Trophoblast cell (in vitro differentiated cells and primary cell): Measurements from ENCODE around the gene SEMA5A.
"Not testable (repeated sequence)": the region's sequence is repeated elsewhere in the genome, so short reads cannot be mapped to it uniquely, and the experiment has no call there.

Experiments used
- DNase-seq, 2 donors: peaks; one replicate each; pipeline ENCODE4 v3.0.0-alpha.2; 2016
- H2AFZ ChIP-seq: 2 replicates; pipeline ENCODE4 v1.6.1; 2013; ENCODE audit warnings: low read length, moderate library complexity, mild to moderate bottlenecking; ENCODE audit not compliant: insufficient read depth, poor library complexity
- H2AK5ac ChIP-seq: 2 replicates; pipeline ENCODE4 v1.6.1; 2013; ENCODE audit warnings: mild to moderate bottlenecking, low read length
- H2BK120ac ChIP-seq: 2 replicates; pipeline ENCODE4 v1.6.1; 2013; ENCODE audit warnings: low read length, mild to moderate bottlenecking, moderate library complexity; ENCODE audit not compliant: insufficient read depth, poor library complexity
- H2BK12ac ChIP-seq: 2 replicates; pipeline ENCODE4 v1.6.1; 2013; ENCODE audit warnings: mild to moderate bottlenecking, low read length, moderate library complexity
- H2BK5ac ChIP-seq: 2 replicates; pipeline ENCODE4 v1.6.1; 2013; ENCODE audit warnings: low read length, low read depth, moderate library complexity, mild to moderate bottlenecking; ENCODE audit not compliant: poor library complexity
- H3K14ac ChIP-seq: 2 replicates; pipeline ENCODE4 v1.6.1; 2013; ENCODE audit warnings: mild to moderate bottlenecking, low read length
- H3K18ac ChIP-seq: 2 replicates; pipeline ENCODE4 v1.6.1; 2013; ENCODE audit warnings: mild to moderate bottlenecking, low read length
- H3K23ac ChIP-seq: 2 replicates; pipeline ENCODE4 v1.6.1; 2013; ENCODE audit warnings: low read length
- H3K27ac ChIP-seq: 2 replicates; pipeline ENCODE4 v1.5.1; 2013; ENCODE audit warnings: low read depth, mild to moderate bottlenecking, inconsistent platforms, low read length, moderate library complexity
- H3K27me3 ChIP-seq: 2 replicates; pipeline ENCODE4 v1.6.1; 2013; ENCODE audit warnings: inconsistent platforms, mild to moderate bottlenecking, low read length, moderate library complexity; ENCODE audit not compliant: insufficient read depth
- H3K36me3 ChIP-seq, 2 experiments: 1 replicate in 1 of 2; 2 replicates in 1 of 2; pipeline ENCODE4 v1.6.1; 2013; ENCODE audit warnings: low read length in 2 of 2, mild to moderate bottlenecking in 2 of 2, moderate library complexity in 1 of 2; ENCODE audit not compliant: insufficient read depth in 2 of 2, control insufficient read depth in 1 of 2
- H3K4ac ChIP-seq: 2 replicates; pipeline ENCODE4 v1.6.1; 2013; ENCODE audit warnings: low read depth, mild to moderate bottlenecking, low read length, moderate library complexity
- H3K4me1 ChIP-seq, 2 experiments: 1 replicate in 1 of 2; 2 replicates in 1 of 2; pipeline ENCODE4 v1.6.1; 2013; ENCODE audit warnings: low read length in 2 of 2, mild to moderate bottlenecking in 2 of 2, moderate library complexity in 1 of 2; ENCODE audit not compliant: insufficient read depth in 2 of 2, control insufficient read depth in 1 of 2
- H3K4me2 ChIP-seq: 2 replicates; pipeline ENCODE4 v1.6.1; 2013; ENCODE audit warnings: inconsistent platforms, mild to moderate bottlenecking, low read length, moderate library complexity
- H3K4me3 ChIP-seq: 2 replicates; pipeline ENCODE4 v1.5.1; 2013; ENCODE audit warnings: mild to moderate bottlenecking, low read depth, low read length, inconsistent platforms
- H3K79me1 ChIP-seq: one replicate; pipeline ENCODE4 v1.6.1; 2013; ENCODE audit warnings: low read length
- H3K79me2 ChIP-seq: 2 replicates; pipeline ENCODE4 v1.6.1; 2013; ENCODE audit warnings: low read length, mild to moderate bottlenecking; ENCODE audit not compliant: control insufficient read depth, insufficient read depth, poor library complexity
- H3K9ac ChIP-seq: 2 replicates; pipeline ENCODE4 v1.6.1; 2013; ENCODE audit warnings: mild to moderate bottlenecking, low read length
- H3K9me3 ChIP-seq: 2 replicates; pipeline ENCODE4 v1.6.1; 2013; ENCODE audit warnings: low read depth, mild to moderate bottlenecking, control low read depth, inconsistent platforms, low read length; ENCODE audit not compliant: insufficient read depth
- H4K12ac ChIP-seq: 2 replicates; pipeline ENCODE4 v1.6.1; 2013; ENCODE audit warnings: low read depth, mild to moderate bottlenecking, low read length, moderate library complexity
- H4K8ac ChIP-seq: 2 replicates; pipeline ENCODE4 v1.6.1; 2013; ENCODE audit warnings: low read depth, mild to moderate bottlenecking, low read length, moderate library complexity
- H4K91ac ChIP-seq: one replicate; pipeline ENCODE4 v1.6.1; 2013; ENCODE audit warnings: low read depth, mild to moderate bottlenecking, low read length, moderate library complexity
- WGBS: extraction: QIAGEN DNeasy Blood & Tissue Kit; methylation state at CpG from one replicate; pipeline ENCODE4 v1.1.7; 2013; ENCODE audit warnings: missing lambda C conversion rate; ENCODE audit not compliant: insufficient read length, insufficient coverage; ENCODE audit errors: extremely low coverage; 5-methylcytosine and 5-hydroxymethylcytosine counted together

SEMA5A gene

GRCh38 chr5:9358961-9359685 lies 186.8 kb downstream of the SEMA5A start:
- H2BK12ac ChIP-seq: no peak overlapping the region
- H4K8ac ChIP-seq: no peak overlapping the region
- no peak overlapping the region for H3K14ac ChIP-seq
- peaks cover 2% of the 10 kb centered on the region for H3K79me2 ChIP-seq
- H3K18ac ChIP-seq: no peak overlapping the region
- WGBS: no CpG with 5 or more reads among the region's 2 CpGs
- no peak overlapping the region for H2BK120ac ChIP-seq
- H3K23ac ChIP-seq: no peak overlapping the region
- H3K79me1 ChIP-seq: peaks cover 4% of the 10 kb centered on the region
- H3K9ac ChIP-seq: no peak overlapping the region
- H3K4me2 ChIP-seq: peak overlapping the region; percentile 26
- H3K27me3 ChIP-seq: no peaks in the 10 kb centered on the region
- H4K91ac ChIP-seq: no peak overlapping the region
- peak overlapping the region; percentile 6 for H2BK5ac ChIP-seq
- H3K36me3 ChIP-seq: peaks cover 0 to 3% of the 10 kb centered on the region in 2 experiments
- H3K4ac ChIP-seq: no peak overlapping the region
- no peak overlapping the region for H2AK5ac ChIP-seq
- H3K4me3 ChIP-seq: no peak overlapping the region
- no peak overlapping the region for H4K12ac ChIP-seq
- peaks cover 15 to 29% of the 10 kb centered on the region in 2 experiments for H3K4me1 ChIP-seq
- DNase-seq: peak in 1 of 2 donors; percentile 86
- no peaks in the 10 kb centered on the region for H3K9me3 ChIP-seq
- H2AFZ ChIP-seq: no peak overlapping the region
- peak overlapping the region; percentile 85 for H3K27ac ChIP-seq

DNA sequence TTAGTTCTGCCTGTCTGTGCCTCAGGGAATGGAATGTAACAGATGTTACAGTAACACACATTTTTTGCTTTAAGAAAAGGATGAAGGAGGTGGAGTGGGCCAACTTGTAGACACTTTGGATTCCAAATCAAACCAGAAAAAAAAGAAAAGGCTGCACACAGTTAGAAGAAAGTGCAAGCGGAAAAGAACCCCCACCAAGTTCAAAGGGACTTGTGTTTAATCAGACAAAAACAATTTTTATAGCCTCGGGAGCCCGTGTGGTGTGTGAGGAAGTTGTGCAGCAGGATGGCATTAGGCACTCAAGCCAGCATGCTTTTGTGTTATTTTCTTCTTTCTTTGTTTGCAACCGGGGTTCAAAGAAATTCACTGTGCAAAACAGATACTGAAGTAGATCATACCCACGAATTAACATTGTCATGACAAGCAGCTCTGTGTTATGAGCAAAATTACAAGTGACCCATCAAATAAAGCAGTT lies 189.5 kb downstream of the SEMA5A start:
- Histone ChIP-seq H3K27ac (no peak overlapping the region), H3K9me3 (no peaks in the 10 kb centered on the region), H4K12ac (no peak overlapping the region), H3K14ac (no peak overlapping the region), H2BK12ac (no peak overlapping the region), H3K27me3 (no peaks in the 10 kb centered on the region), H4K91ac (no peak overlapping the region), H4K8ac (no peak overlapping the region), H3K4me3 (no peak overlapping the region), H3K4me1 (peaks cover 15 to 31% of the 10 kb centered on the region in 2 experiments), H3K36me3 (peaks cover 0 to 6% of the 10 kb centered on the region in 2 experiments), H2BK120ac (no peak overlapping the region), H3K18ac (peak overlapping the region; percentile 29), H2BK5ac (no peak overlapping the region), H3K79me2 (peaks cover 2% of the 10 kb centered on the region), H3K9ac (no peak overlapping the region), H3K23ac (no peak overlapping the region), H3K79me1 (peaks cover 4% of the 10 kb centered on the region), H3K4ac (no peak overlapping the region), H2AK5ac (no peak overlapping the region), H2AFZ (no peak overlapping the region), H3K4me2 (no peak overlapping the region)
- no peak for DNase-seq
- WGBS: no CpG with 5 or more reads among the region's 5 CpGs

GRCh38 chr5:9354336-9355081 lies 191.4 kb downstream of the SEMA5A start:
- H2BK5ac ChIP-seq: no peak overlapping the region
- H2BK120ac ChIP-seq: no peak overlapping the region
- H3K9me3 ChIP-seq: no peaks in the 10 kb centered on the region
- DNase-seq: peak; percentile 58 to 76
- H3K14ac ChIP-seq: no peak overlapping the region
- H3K27me3 ChIP-seq: no peaks in the 10 kb centered on the region
- no peak overlapping the region for H4K91ac ChIP-seq
- peaks cover 5% of the 10 kb centered on the region for H3K79me1 ChIP-seq
- peaks cover 0 to 6% of the 10 kb centered on the region in 2 experiments for H3K36me3 ChIP-seq
- no peak overlapping the region for H3K18ac ChIP-seq
- H3K79me2 ChIP-seq: peaks cover 2% of the 10 kb centered on the region
- H3K27ac ChIP-seq: no peak overlapping the region
- no peak overlapping the region for H4K8ac ChIP-seq
- H3K23ac ChIP-seq: no peak overlapping the region
- no peak overlapping the region for H2AFZ ChIP-seq
- H2AK5ac ChIP-seq: no peak overlapping the region
- no peak overlapping the region for H3K4ac ChIP-seq
- no peak overlapping the region for H2BK12ac ChIP-seq
- H3K4me1 ChIP-seq: peaks cover 19 to 42% of the 10 kb centered on the region in 2 experiments
- H3K9ac ChIP-seq: no peak overlapping the region
- H4K12ac ChIP-seq: no peak overlapping the region
- H3K4me3 ChIP-seq: no peak overlapping the region
- no peak overlapping the region for H3K4me2 ChIP-seq
- WGBS: no CpG with 5 or more reads among the region's 7 CpGs

DNA sequence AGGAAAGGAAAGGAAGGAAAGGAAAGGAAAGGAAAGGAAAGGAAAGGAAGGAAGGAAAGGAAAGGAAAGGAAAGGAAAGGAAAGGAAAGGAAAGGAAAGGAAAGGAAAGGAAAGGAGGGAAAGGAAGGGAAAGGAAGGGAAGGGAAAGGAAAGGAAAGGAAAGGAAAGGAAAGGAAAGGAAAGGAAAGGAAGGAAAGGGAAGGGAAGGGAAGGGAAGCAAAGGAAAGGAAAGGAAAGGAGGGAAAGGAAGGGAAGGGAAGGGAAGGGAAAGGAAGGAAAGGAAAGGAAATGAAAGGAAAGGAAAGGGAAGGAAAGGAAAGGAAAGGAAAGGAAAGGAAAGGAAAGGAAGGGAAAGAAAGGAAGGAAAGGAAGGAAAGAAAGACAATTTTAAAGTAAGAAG lies 192.8 kb downstream of the SEMA5A start:
- not testable (repeated sequence) for H3K4me3 ChIP-seq, H3K79me1 ChIP-seq, H4K8ac ChIP-seq, H3K4me2 ChIP-seq, H3K27me3 ChIP-seq, H4K12ac ChIP-seq, H3K23ac ChIP-seq, H2AK5ac ChIP-seq, H3K79me2 ChIP-seq, H2BK12ac ChIP-seq, H3K9me3 ChIP-seq, H3K9ac ChIP-seq, H3K14ac ChIP-seq, DNase-seq, H2BK120ac ChIP-seq, H4K91ac ChIP-seq, H3K4ac ChIP-seq, H3K27ac ChIP-seq, H2AFZ ChIP-seq, H3K18ac ChIP-seq, H2BK5ac ChIP-seq, H3K36me3 ChIP-seq
- H3K4me1 ChIP-seq: peaks cover 15 to 38% of the 10 kb centered on the region in 2 experiments
